ENCODE measurements around the gene WDR81.

The WDR81 gene

GRCh38 chr17:1753767-1754429, 29.4 kb downstream of the WDR81 start:
- Histone ChIP-seq H3K36me3 (ENCODE audit: insufficient read depth, low read length) (no peaks in the 10 kb centered on the region), H3K4me3 (no peak overlapping the region), H3K9me3 (ENCODE audit: low read depth, low read length) (no peaks in the 10 kb centered on the region), H3K27ac (no peak overlapping the region), H3K9ac (ENCODE audit: insufficient read length) (no peak overlapping the region)
- TF ChIP-seq POLR2AphosphoS5 (IDR thresholded peaks at IDR 0.05; ENCODE audit: borderline replicate concordance, low read depth, low read length) (no peak), EZH2 (IDR thresholded peaks at IDR 0.05) (no peak), FOXP2 (optimal IDR thresholded peaks at IDR 0.05; ENCODE audit: control extremely low read depth, extremely low read length, insufficient read depth) (no peak)
- DNase-seq (ENCODE audit: low read depth, low spot score) = no peak

DNA sequence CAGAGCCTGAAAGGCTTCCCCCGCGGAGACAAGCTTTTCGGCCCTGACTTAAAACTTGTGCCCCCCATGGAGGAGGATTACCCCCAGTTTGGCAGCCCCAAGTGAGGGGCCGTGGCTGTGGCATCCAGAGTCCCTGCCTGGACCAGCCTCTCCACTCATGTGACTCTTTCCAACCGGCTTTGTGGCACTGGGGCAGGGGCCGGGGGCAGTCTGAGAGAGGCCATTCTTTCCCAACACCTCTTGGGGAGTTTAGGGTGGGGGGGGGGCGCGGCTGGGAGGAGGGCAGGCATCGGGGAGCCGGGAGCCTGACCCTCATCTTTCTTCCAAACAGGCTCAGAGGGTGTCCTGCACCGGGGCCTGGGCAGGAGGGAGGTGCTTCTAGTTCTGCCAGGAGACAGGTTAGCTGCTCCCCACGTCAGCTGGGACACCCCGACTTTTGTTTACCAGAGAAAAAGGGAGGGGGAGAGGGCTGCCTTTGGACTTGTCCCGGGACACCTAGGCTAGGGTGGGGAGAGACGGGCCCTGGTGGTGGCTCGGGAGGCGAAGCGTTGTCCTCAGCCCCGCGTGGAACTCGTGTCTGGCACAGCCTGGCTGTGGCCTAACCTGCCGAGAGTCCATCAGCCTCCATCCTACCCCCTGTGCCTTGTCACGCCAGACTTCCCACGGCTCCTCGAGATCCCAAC, 30.1 kb downstream of the WDR81 start:
- Histone ChIP-seq H3K9ac (ENCODE audit: insufficient read length) (no peak overlapping the region), H3K36me3 (ENCODE audit: insufficient read depth, low read length) (no peaks in the 10 kb centered on the region), H3K27ac (no peak overlapping the region), H3K9me3 (ENCODE audit: low read depth, low read length) (no peaks in the 10 kb centered on the region), H3K4me3 (no peak overlapping the region)
- DNase-seq (ENCODE audit: low read depth, low spot score) = no peak
- no peak for TF ChIP-seq FOXP2 (optimal IDR thresholded peaks at IDR 0.05; ENCODE audit: control extremely low read depth, extremely low read length, insufficient read depth)
- TF ChIP-seq POLR2AphosphoS5 (IDR thresholded peaks at IDR 0.05; ENCODE audit: borderline replicate concordance, low read depth, low read length) = no peak
- no peak for TF ChIP-seq EZH2 (IDR thresholded peaks at IDR 0.05)

GRCh38 chr17:1755252-1755826, 30.8 kb downstream of the WDR81 start:
- no peak for DNase-seq (ENCODE audit: low read depth, low spot score)
- no peak overlapping the region for H3K27ac ChIP-seq
- no peaks in the 10 kb centered on the region for H3K36me3 ChIP-seq (ENCODE audit: insufficient read depth, low read length)
- no peaks in the 10 kb centered on the region for H3K9me3 ChIP-seq (ENCODE audit: low read depth, low read length)
- H3K9ac ChIP-seq (ENCODE audit: insufficient read length) = no peak overlapping the region
- no peak for TF ChIP-seq EZH2 (IDR thresholded peaks at IDR 0.05)
- no peak for TF ChIP-seq FOXP2 (optimal IDR thresholded peaks at IDR 0.05; ENCODE audit: control extremely low read depth, extremely low read length, insufficient read depth)
- TF ChIP-seq POLR2AphosphoS5 (IDR thresholded peaks at IDR 0.05; ENCODE audit: borderline replicate concordance, low read depth, low read length) = no peak
- no peak overlapping the region for H3K4me3 ChIP-seq

DNA sequence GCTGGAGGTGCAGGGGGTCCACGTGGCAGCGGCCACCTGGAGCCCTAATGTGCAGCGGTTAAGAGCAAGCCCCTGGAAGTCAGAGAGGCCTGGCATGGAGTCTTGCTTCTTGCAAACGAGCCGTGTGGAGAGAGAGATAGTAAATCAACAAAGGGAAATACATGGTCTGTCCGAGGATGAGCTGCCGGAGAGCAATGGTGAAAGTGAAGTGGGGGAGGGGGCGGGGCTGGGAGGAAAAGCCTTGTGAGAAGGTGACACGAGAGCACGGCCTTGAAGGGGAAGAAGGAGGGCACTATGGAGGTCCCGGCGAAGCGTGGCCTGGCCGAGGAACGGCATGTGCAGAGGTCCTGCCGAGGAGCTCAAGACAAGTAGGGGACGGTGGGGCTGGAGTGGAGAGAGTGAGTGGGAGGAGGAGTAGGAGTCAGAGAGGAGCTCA, 31.3 kb downstream of the WDR81 start:
- Histone ChIP-seq H3K36me3 (ENCODE audit: insufficient read depth, low read length) (no peaks in the 10 kb centered on the region), H3K27ac (no peak overlapping the region), H3K4me3 (no peak overlapping the region), H3K9me3 (ENCODE audit: low read depth, low read length) (no peaks in the 10 kb centered on the region), H3K9ac (ENCODE audit: insufficient read length) (no peak overlapping the region)
- no peak for DNase-seq (ENCODE audit: low read depth, low spot score)
- TF ChIP-seq POLR2AphosphoS5 (IDR thresholded peaks at IDR 0.05; ENCODE audit: borderline replicate concordance, low read depth, low read length) (no peak), FOXP2 (optimal IDR thresholded peaks at IDR 0.05; ENCODE audit: control extremely low read depth, extremely low read length, insufficient read depth) (no peak), EZH2 (IDR thresholded peaks at IDR 0.05) (no peak)

GRCh38 chr17:1758807-1759206, 34.3 kb downstream of the WDR81 start:
- Histone ChIP-seq H3K36me3 (ENCODE audit: insufficient read depth, low read length) (no peaks in the 10 kb centered on the region), H3K9me3 (ENCODE audit: low read depth, low read length) (no peaks in the 10 kb centered on the region), H3K9ac (ENCODE audit: insufficient read length) (no peak overlapping the region), H3K27ac (no peak overlapping the region), H3K4me3 (no peak overlapping the region)
- TF ChIP-seq EZH2 (IDR thresholded peaks at IDR 0.05) = no peak
- TF ChIP-seq POLR2AphosphoS5 (IDR thresholded peaks at IDR 0.05; ENCODE audit: borderline replicate concordance, low read depth, low read length) = no peak
- TF ChIP-seq FOXP2 (optimal IDR thresholded peaks at IDR 0.05; ENCODE audit: control extremely low read depth, extremely low read length, insufficient read depth) = no peak
- no peak for DNase-seq (ENCODE audit: low read depth, low spot score)

DNA sequence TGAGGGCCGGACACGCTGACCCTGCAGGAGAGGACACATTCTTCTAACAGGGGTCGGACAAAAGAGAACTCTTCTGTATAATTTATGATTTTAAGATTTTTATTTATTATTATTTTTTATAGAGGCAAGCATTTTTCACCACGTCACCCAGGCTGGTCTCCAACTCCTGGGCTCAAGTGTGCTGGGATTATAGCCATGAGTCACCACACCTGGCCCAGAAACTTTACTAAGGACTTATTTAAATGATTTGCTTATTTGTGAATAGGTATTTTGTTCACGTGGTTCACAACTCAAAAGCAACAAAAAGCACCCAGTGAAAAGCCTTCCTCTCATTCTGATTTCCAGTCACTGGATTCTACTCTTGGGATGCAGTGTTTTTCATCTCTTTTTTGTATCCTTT, 35.0 kb downstream of the WDR81 start:
- DNase-seq (ENCODE audit: low read depth, low spot score) = no peak
- H3K9me3 ChIP-seq (ENCODE audit: low read depth, low read length) = no peaks in the 10 kb centered on the region
- TF ChIP-seq FOXP2 (optimal IDR thresholded peaks at IDR 0.05; ENCODE audit: control extremely low read depth, extremely low read length, insufficient read depth) (no peak), EZH2 (IDR thresholded peaks at IDR 0.05) (no peak), POLR2AphosphoS5 (IDR thresholded peaks at IDR 0.05; ENCODE audit: borderline replicate concordance, low read depth, low read length) (no peak)
- H3K4me3 ChIP-seq = no peak overlapping the region
- H3K36me3 ChIP-seq (ENCODE audit: insufficient read depth, low read length) = no peaks in the 10 kb centered on the region
- no peak overlapping the region for H3K9ac ChIP-seq (ENCODE audit: insufficient read length)
- no peak overlapping the region for H3K27ac ChIP-seq

DNA sequence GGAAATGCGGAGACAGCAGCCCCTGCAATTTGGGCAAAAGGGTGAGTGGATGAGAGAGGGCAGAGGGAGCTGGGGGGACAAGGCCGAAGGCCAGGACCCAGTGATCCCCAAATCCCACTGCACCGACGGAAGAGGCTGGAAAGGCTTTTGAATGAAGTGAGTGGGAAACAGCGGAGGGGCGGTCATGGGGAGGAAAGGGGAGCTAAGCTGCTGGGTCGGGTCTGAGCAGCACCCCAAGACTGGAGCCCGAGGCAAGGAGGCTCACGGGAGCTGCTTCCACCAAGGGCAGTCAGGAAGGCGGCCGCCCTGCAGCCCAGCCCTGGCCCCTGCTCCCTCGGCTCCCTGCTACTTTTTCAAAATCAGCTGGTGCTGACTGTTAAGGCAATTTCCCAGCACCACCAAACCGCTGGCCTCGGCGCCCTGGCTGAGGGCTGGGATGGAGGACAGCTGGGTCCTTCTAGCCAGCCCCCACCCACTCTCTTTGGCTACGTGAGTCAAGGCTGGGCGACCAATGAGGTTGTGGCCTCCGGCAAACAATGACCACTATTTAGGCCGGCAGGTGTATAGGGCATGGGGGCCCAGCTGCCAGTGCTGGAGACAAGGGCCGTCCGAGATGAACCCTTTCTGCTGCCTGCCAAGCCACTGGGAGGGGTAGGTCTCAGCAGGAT, 37.9 kb downstream of the WDR81 start:
- peak overlapping the region; percentile 75 for H3K9ac ChIP-seq (ENCODE audit: insufficient read length)
- peak overlapping the region; percentile 72 for H3K4me3 ChIP-seq
- no peaks in the 10 kb centered on the region for H3K36me3 ChIP-seq (ENCODE audit: insufficient read depth, low read length)
- peak overlapping the region; percentile 92 for H3K27ac ChIP-seq
- TF ChIP-seq FOXP2 (optimal IDR thresholded peaks at IDR 0.05; ENCODE audit: control extremely low read depth, extremely low read length, insufficient read depth) (no peak), POLR2AphosphoS5 (IDR thresholded peaks at IDR 0.05; ENCODE audit: borderline replicate concordance, low read depth, low read length) (no peak), EZH2 (IDR thresholded peaks at IDR 0.05) (no peak)
- no peaks in the 10 kb centered on the region for H3K9me3 ChIP-seq (ENCODE audit: low read depth, low read length)
- DNase-seq (ENCODE audit: low read depth, low spot score) = no peak

Measured in SK-N-MC (cell line).